ENCODE data around the gene PIK3R2. TPM values are rescaled to one million over a fixed set of nuclear protein-coding genes. Genes with fewer than 3 reads are reported as not detected.

PIK3R2 gene
- total RNA-seq, 1 experiment from 2014 or later = 42.8 TPM

- Histone ChIP-seq H2AK5ac (ENCODE audit: insufficient read length, low read length) (no peak overlapping the region), H3K9ac (ENCODE audit: extremely low read depth, insufficient read length, low read length) (no peak overlapping the region), H3K4ac (ENCODE audit: low read depth, low read length) (no peak overlapping the region), H3K14ac (ENCODE audit: insufficient read depth, low read length) (no peak overlapping the region), H2BK20ac (ENCODE audit: low read depth, low read length, poor library complexity, severe bottlenecking) (no peak overlapping the region), H4K91ac (ENCODE audit: insufficient read length, low read depth, low read length) (no peak overlapping the region), H2BK5ac (ENCODE audit: insufficient read length, low read length) (no peak overlapping the region), H2BK120ac (ENCODE audit: low read depth, low read length, poor library complexity, severe bottlenecking) (no peak overlapping the region), H3K56ac (ENCODE audit: insufficient read length, low read depth, low read length) (no peak overlapping the region), H3K27ac (ENCODE audit: insufficient read length, low read depth, low read length) (no peak overlapping the region), H3K79me2 (ENCODE audit: insufficient read depth, low read length) (no peaks in the 10 kb centered on the region), H3K23me2 (ENCODE audit: insufficient read length, low read depth, low read length, poor library complexity, severe bottlenecking) (no peaks in the 10 kb centered on the region), H2BK12ac (ENCODE audit: insufficient read length, low read depth, low read length) (no peak overlapping the region), H2BK15ac (ENCODE audit: low read depth, low read length) (no peak overlapping the region), H4K5ac (ENCODE audit: insufficient read length, low read depth, low read length) (no peak overlapping the region), H3K4me2 (ENCODE audit: insufficient read depth, insufficient read length, low read length) (no peak overlapping the region), H4K8ac (replicated peaks; ENCODE audit: insufficient read length, low read depth, low read length) (no peak overlapping the region), H2AFZ (ENCODE audit: low read length) (no peak overlapping the region), H3K27me3 (ENCODE audit: insufficient read depth, low read length) (no peaks in the 10 kb centered on the region), H3K4me1 (ENCODE audit: insufficient read depth, low read length) (no peaks in the 10 kb centered on the region; the same call in 1 of the 2 replicates), H3K9me3 (ENCODE audit: control insufficient read depth, low read depth, low read length) (no peaks in the 10 kb centered on the region), H3K23ac (ENCODE audit: insufficient read length, low read depth, low read length) (no peak overlapping the region), H4K20me1 (ENCODE audit: control insufficient read depth, insufficient read depth, insufficient read length) (peaks cover 4% of the 10 kb centered on the region), H3T11ph (ENCODE audit: low read length) (no peak overlapping the region), H3K18ac (ENCODE audit: insufficient read length, low read depth, low read length) (no peak overlapping the region), H3K79me1 (ENCODE audit: insufficient read depth, low read depth, low read length, poor library complexity, severe bottlenecking) (no peaks in the 10 kb centered on the region)
- TF ChIP-seq CTCF (conservative IDR thresholded peaks at IDR 0.05) = no peak
- Mint-ChIP-seq H3K4me3 (no peak overlapping the region; a peak in 1 of 5 replicates), H3K36me3 (ENCODE audit: insufficient read depth in 1 of 3, low read depth in 3 of 3) (peaks cover 8 to 34% (median 31%) of the 10 kb centered on the region in 3 experiments; a peak in 6 of 7 replicates), H3K9me3 (no peaks in the 10 kb centered on the region), H3K4me1 (peaks cover 17% of the 10 kb centered on the region in 2 experiments), H3K27ac (no peak overlapping the region), H3K27me3 (ENCODE audit: low read depth) (peaks cover 4% of the 10 kb centered on the region; the same call in 1 of the 2 replicates)
- DNase-seq = no peak
- WGBS (ENCODE audit: extremely low coverage, insufficient read length, low lambda C conversion rate) = no CpG with 5 or more reads among the region's 26 CpGs
These were observed 29.1 kb upstream of the PIK3R2 start for GRCh38 chr19:18123819-18124218.

All from H9 (cell line).